Measurements from ENCODE around the gene FBXO40. TPM values are rescaled to one million over a fixed set of nuclear protein-coding genes. Genes with fewer than 3 reads are reported as not detected.

Gene FBXO40
- polyA plus RNA-seq, 2 of the 4 experiments (the other 2 are of a cell fraction) = not detected

GRCh38 chr3:121661376-121661775 is 68.2 kb downstream of the FBXO40 start (continued):
- TF ChIP-seq MAX (IDR thresholded peaks at IDR 0.05) = no peak

- no peak for FAIRE-seq
- POLR2A ChIA-PET = no interaction called here
Observed at GRCh38 chr3:121662742-121663141, 69.6 kb downstream of the FBXO40 start.

GRCh38 chr3:121663171-121663847 is 70.1 kb downstream of the FBXO40 start:
- Histone ChIP-seq H3K4me1 (no peaks in the 10 kb centered on the region), H3K4me2 (no peak overlapping the region), H3K9me3 (no peaks in the 10 kb centered on the region), H3K4me3 (no peak overlapping the region), H3K27ac (no peak overlapping the region)
- CTCF ChIA-PET = interaction anchor here (0.6 kb wide), 1 partner anchor 156 kb away, joined by 3 read pairs; no protein-coding TSS in a partner anchor
- TF ChIP-seq NPAS2 (CRISPR knock-in tag; IDR thresholded peaks at IDR 0.05; ENCODE audit: borderline replicate concordance) = no peak
- TF ChIP-seq TFCP2L1 (CRISPR knock-in tag; IDR thresholded peaks at IDR 0.05) = no peak
- TF ChIP-seq KDM1A (IDR thresholded peaks at IDR 0.05; ENCODE audit: low read depth) = no peak
- no peak for TF ChIP-seq ZSCAN20 (CRISPR knock-in tag; IDR thresholded peaks at IDR 0.05)
- POLR2A ChIA-PET = no interaction called here
- no peak for ATAC-seq
- no peak for DNase-seq (ENCODE audit: low read depth in 1 of 2, low spot score in 1 of 2)
- WGBS (ENCODE audit: missing lambda C conversion rate) = 87% methylated on average over 2 of the region's 2 CpGs
- no peak for FAIRE-seq

More at GRCh38 chr3:121662742-121663141, 69.6 kb downstream of the FBXO40 start:
- no peak overlapping the region for H3K4me3 ChIP-seq
- no peak for TF ChIP-seq ESRRA (IDR thresholded peaks at IDR 0.05; ENCODE audit: borderline replicate concordance, low read length)
- no peak for TF ChIP-seq JUN (IDR thresholded peaks at IDR 0.05)
- TF ChIP-seq USF2 (IDR thresholded peaks at IDR 0.05) = no peak
- TF ChIP-seq FOSL2 (IDR thresholded peaks at IDR 0.05) = no peak
- no peak for TF ChIP-seq FOSL2 (CRISPR knock-in tag; IDR thresholded peaks at IDR 0.05)
- TF ChIP-seq RCOR1 (IDR thresholded peaks at IDR 0.05; ENCODE audit: low read depth, low read length) = no peak
- no peak for TF ChIP-seq HOXA7 (CRISPR knock-in tag; IDR thresholded peaks at IDR 0.05)
- no peak for TF ChIP-seq BCL3 (IDR thresholded peaks at IDR 0.05)
- no peaks in the 10 kb centered on the region for H3K4me1 ChIP-seq
- no peak overlapping the region for H3K27ac ChIP-seq
- DNase-seq (ENCODE audit: low read depth in 1 of 2, low spot score in 1 of 2) (no peak), ATAC-seq (no peak)
- H3K9me3 ChIP-seq = no peaks in the 10 kb centered on the region
- no peak overlapping the region for H3K4me2 ChIP-seq
- CTCF ChIA-PET = no interaction called here

GRCh38 chr3:121665488-121665887 is 72.3 kb downstream of the FBXO40 start:
- Histone ChIP-seq H3K4me3 (no peak overlapping the region), H3K9me3 (no peaks in the 10 kb centered on the region), H3K27ac (no peak overlapping the region), H3K4me1 (no peaks in the 10 kb centered on the region), H3K4me2 (no peak overlapping the region)
- no peak for TF ChIP-seq CTCF (IDR thresholded peaks at IDR 0.05)
- TF ChIP-seq SMC3 (IDR thresholded peaks at IDR 0.05) = no peak
- TF ChIP-seq JUNB (IDR thresholded peaks at IDR 0.05) = no peak
- TF ChIP-seq ZFP36 (IDR thresholded peaks at IDR 0.05; ENCODE audit: borderline replicate concordance, partially characterized antibody) = no peak
- no peak for TF ChIP-seq ELK1 (IDR thresholded peaks at IDR 0.05; ENCODE audit: low read depth, low read length)
- TF ChIP-seq ZNF302 (CRISPR knock-in tag; IDR thresholded peaks at IDR 0.05) = no peak
- TF ChIP-seq MAX (IDR thresholded peaks at IDR 0.05) = no peak
- CTCF ChIA-PET = interaction anchor here (1.3 kb wide), 1 partner anchor 18 kb away, joined by 3 read pairs; no protein-coding TSS in a partner anchor
- FAIRE-seq = no peak
- no peak for ATAC-seq
- DNase-seq (ENCODE audit: low read depth in 1 of 2, low spot score in 1 of 2) = no peak
- WGBS (ENCODE audit: missing lambda C conversion rate) = 78% methylated on average over 2 of the region's 2 CpGs
- POLR2A ChIA-PET = no interaction called here

All from A549 (cell line).